GM10248 (cell line): Measurements from ENCODE around the gene DYNC2LI1.

Source experiments
- CTCF ChIA-PET: fragments of 300-600 bp; sonication (Branson Sonifier 250); formaldehyde crosslinking; extraction: SDS; loops from one replicate; lab custom pipeline; 2021; ENCODE audit warnings: antibody characterized with exemption; lab: Yijun Ruan, JAX
- POLR2A ChIA-PET: fragments of 350-650 bp; sonication (Branson Sonifier 250); formaldehyde crosslinking; extraction: SDS; loops from one replicate; lab custom pipeline; 2020; ENCODE audit warnings: antibody characterized with exemption; lab: Yijun Ruan, JAX
- DNase-seq: peaks from one replicate; pipeline ENCODE4 v3.0.0; 2012; ENCODE audit errors: extremely low spot score
- CTCF ChIP-seq: IDR thresholded peaks from 2 replicates; pipeline ENCODE4 v1.5.1; 2012; ENCODE audit warnings: mild to moderate bottlenecking, low read depth; ENCODE audit errors: extremely low read depth, missing control alignments, control extremely low read depth

DYNC2LI1 gene

GRCh38 chr2:43758739-43759138, 15.1 kb upstream of the DYNC2LI1 start:
- ChIA-PET CTCF (no interaction called here), POLR2A (no interaction called here)
- DNase-seq: no peak
- TF ChIP-seq CTCF: no peak

DNA sequence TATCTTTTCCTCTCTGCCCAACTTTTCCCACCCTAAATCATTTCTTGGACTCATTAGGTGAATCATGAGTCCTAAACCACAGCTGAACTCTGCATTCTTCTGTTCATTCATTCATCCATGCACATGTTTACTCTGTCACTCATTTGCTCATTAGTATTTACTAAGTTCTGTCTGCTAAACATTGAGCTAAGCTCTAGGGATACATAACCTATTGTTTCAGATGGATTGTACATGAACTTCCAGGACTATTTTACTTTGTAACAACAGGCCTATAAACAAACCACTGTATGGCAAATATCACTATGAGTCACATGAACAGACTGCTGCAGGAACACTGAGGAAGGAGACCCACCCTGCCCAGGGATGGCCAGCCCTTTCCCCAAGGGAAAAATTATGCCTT, 14.6 kb upstream of the DYNC2LI1 start:
- ChIA-PET POLR2A (no interaction called here), CTCF (no interaction called here)
- no peak for TF ChIP-seq CTCF
- DNase-seq: no peak

GRCh38 chr2:43762286-43762685, 11.6 kb upstream of the DYNC2LI1 start:
- CTCF ChIA-PET: no interaction called here
- POLR2A ChIA-PET: no interaction called here

DNA sequence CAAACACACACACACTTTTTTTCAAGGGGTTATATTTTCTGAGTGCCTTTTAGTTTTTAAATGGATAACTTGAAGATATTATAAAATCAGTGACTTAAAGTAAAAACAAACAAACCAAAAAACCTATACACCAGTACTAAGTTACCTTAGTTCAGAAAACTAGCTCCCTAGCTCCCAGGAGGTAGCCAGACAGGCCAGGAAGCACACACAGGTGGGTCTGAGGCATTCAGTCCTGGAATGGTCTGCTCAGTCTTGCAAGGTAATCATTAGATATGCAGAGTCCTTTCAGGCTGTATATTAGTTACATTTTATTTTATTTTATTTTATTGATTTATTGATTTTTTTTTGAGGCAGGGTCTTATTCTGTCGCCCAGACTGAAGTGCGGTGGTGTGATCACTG, 10.7 kb upstream of the DYNC2LI1 start:
- TF ChIP-seq CTCF: no peak
- no peak for DNase-seq
- POLR2A ChIA-PET: no interaction called here
- CTCF ChIA-PET: no interaction called here

More at GRCh38 chr2:43762286-43762685, 11.6 kb upstream of the DYNC2LI1 start:
- no peak for TF ChIP-seq CTCF
- no peak for DNase-seq

GRCh38 chr2:43764086-43764705, 9.6 kb upstream of the DYNC2LI1 start:
- POLR2A ChIA-PET: no interaction called here
- no peak for DNase-seq
- CTCF ChIA-PET: no interaction called here
- no peak for TF ChIP-seq CTCF

- DNase-seq: no peak
- ChIA-PET POLR2A (no interaction called here), CTCF (no interaction called here)
- TF ChIP-seq CTCF: no peak
Observed at GRCh38 chr2:43766006-43766405, 7.8 kb upstream of the DYNC2LI1 start.

- ChIA-PET CTCF (interaction anchor here (0.8 to 1.6 kb wide), 4 partner anchors 9 to 269 kb away, joined by 3 to 5 read pairs (median 4); no protein-coding TSS in a partner anchor), POLR2A (no interaction called here)
- no peak for TF ChIP-seq CTCF
- DNase-seq: no peak
Observed at GRCh38 chr2:43774617-43775016, 778 bp downstream of the DYNC2LI1 start.
